GM21786 (cell line): Measurements from ENCODE around the gene PPP2R5A.
"Not testable (repeated sequence)": the region's sequence is repeated elsewhere in the genome, so short reads cannot be mapped to it uniquely, and the experiment has no call there.

Source experiments
- ATAC-seq: cut with Tn5 transposase; IDR thresholded peaks from one replicate; pipeline ENCODE4 v1.9.1; 2021; ENCODE audit not compliant: unreplicated experiment

PPP2R5A gene

DNA sequence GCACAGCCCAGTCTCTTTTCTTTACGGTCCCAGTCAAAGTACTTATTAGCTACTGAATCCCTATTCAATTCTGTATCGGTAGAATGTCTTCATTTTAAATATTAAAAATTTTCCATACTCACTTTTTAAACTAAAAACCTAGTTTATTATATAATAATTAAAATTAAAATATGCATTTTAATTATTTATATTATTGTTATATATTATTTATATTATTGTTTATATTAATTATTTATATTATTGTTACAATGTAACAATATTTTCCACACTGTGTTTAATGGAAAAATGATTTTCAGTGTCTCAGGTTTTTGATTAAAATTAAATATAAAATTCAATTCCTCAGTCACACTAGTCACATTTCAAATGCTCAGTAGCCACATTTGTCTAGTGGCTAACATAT is 18.2 kb upstream of the PPP2R5A start:
- no peak for ATAC-seq

DNA sequence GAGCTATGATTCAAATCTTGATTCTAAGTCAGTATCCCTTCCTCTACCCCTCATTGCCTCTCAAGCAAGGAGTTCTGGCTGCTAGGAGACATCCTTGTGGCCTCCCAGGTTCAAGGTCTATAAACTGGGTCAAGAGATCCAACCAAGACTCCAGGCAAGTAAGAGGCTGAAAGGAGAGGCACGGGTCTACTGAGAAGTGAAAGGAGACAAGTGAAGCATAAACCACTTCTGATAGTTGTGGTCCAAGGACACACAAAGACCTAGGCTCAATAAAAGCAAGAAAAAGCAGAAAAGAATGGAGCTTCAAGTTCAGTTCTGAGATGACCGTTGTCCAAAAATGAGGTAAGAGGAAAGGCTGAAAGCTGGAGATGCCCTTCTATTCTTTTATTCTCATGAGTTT is 17.8 kb upstream of the PPP2R5A start:
- ATAC-seq: no peak

DNA sequence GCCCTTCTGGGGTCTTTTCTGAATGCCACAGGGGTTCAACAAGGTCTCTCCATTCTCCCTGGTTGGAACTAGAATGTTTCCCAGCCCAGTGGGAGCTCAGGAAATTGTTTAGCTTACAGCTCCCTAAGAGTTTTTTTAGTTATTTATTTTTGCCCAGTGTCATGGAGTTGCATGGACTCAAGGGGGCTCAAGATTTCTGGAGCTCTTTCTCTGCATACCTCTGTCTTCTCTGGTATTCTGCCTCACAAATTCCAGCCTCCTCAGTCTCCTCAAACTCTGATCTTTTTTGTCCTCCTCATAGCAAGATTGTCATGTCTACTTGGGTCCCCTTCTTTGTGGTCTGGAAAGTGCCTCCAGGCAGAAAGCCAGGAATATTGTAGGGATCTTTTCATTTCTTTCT is 15.9 kb upstream of the PPP2R5A start:
- ATAC-seq: no peak

DNA sequence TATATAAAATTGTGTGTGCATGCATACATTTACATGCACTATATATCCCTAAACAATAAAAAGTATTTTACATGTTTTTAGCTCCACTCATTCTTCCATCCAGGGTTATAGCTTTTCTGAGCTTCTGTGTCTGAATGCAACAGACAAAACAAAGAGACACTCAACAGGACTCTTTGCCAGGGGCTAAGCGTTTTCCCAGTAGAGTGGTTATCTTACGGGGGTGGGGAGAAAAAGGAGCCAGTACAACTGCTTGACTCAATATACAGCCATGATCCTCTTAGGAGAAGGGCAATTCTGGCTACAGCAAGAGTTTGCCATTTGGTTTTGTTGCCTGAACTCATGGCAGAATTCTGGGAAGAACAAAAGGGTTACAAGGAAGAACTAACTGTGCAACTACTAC is 14.6 kb upstream of the PPP2R5A start:
- ATAC-seq: no peak

DNA sequence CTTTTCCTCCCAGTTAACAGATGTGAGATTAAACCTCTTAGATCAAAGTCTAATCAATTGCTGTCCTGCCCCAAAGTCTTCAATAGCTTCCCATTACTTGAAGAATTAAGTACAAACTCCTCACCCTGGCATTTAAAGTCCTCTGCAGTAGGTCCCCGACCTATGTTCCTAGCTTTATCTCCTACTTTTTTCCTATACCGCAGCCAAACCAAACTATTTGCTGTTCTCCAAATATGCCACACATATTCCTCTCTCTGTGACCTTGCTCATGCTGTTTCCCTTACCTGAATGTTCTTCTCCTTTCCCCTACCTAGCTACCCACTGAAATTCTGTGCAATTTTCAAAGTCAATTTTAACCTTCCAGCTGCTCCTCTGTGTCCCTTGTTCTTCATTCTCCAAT is 14.0 kb upstream of the PPP2R5A start:
- no peak for ATAC-seq

DNA sequence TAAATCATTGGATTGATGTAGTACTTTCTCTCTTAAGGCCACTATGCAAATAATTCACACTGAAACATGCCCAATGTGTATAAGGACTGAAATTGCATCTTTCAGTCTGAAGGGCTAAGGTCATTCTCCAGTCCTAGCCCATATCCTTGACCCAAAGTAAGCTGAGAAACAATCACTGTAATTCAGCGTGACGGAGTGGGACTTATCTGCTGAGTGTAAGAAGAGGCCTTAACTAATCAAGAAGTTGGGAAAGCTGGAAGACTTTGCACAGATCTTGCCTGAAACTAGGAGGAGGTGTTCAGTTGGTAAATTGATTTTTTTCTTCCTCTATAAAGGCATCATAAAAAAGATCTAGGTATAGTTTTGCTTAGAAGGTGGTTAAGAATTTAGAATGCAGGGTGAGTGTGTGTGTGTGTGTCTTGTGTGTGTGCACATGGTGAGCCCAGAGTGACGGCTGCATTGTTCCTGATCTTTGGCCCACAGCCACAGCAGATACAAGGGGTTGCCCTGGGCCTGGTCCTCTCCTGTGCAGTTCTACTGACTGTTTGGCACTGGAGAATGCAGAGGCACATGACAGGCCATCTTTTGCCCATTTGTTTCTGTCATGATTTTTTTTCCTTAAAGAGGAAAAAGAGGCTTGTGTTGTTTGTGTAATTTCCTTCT is 13.3 kb upstream of the PPP2R5A start:
- no peak for ATAC-seq

DNA sequence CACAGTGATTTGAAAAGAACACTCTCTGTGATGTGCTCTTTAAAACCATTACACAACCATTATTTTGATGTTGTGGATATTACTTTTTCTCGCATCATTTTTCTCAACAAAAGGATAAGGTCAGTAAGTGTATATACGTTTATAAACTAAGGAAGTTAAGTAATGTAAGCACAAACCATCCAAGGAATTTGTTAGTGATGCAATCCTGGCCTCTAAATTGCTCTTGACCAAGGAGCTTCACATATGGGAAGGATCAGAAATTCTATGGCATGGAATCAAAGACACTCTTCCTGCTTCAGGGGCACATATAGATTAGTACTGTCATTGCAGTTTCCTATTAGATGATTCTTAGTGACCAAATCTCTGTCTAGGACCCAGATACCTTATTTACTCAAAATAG is 3.6 kb upstream of the PPP2R5A start:
- ATAC-seq: no peak

DNA sequence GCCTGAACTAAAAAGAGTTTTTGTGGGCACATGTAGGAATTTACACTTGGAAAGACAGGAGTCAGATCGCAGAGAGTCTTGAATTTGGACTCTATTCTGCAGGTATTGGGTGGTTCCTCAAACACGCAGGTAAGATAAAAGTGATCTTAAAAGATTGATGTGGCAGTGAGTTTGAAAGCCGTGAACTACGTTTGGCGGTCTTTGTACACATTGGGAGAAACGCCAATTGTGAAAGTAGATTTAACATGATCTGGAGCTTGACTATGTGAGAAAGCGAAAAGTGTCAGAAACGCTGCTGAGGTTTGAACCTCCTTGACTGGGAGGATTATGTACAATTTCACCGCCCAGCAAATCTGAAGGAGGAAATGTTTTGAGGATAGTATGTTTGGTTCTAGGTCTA is 1.5 kb upstream of the PPP2R5A start:
- no peak for ATAC-seq

DNA sequence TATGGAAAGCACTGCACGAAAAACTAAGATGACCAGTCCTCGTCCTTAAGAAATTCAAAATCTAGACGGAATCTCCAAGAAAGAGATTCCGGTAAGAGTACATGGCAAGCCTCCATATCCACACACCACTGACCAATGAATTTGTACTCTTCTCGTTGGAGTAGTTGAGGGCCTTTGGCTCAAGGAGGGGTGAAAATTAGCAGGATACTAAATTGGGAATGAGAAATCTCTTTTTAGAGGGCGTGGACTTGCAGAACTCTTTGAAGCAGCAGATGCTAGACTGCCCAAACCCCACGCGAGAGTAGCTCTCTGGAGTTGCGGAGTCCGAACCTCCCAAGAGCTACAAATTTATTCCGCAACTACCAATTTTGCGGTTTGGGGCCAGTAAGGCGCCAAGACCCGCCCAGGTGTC is 872 bp upstream of the PPP2R5A start:
- ATAC-seq: no peak

DNA sequence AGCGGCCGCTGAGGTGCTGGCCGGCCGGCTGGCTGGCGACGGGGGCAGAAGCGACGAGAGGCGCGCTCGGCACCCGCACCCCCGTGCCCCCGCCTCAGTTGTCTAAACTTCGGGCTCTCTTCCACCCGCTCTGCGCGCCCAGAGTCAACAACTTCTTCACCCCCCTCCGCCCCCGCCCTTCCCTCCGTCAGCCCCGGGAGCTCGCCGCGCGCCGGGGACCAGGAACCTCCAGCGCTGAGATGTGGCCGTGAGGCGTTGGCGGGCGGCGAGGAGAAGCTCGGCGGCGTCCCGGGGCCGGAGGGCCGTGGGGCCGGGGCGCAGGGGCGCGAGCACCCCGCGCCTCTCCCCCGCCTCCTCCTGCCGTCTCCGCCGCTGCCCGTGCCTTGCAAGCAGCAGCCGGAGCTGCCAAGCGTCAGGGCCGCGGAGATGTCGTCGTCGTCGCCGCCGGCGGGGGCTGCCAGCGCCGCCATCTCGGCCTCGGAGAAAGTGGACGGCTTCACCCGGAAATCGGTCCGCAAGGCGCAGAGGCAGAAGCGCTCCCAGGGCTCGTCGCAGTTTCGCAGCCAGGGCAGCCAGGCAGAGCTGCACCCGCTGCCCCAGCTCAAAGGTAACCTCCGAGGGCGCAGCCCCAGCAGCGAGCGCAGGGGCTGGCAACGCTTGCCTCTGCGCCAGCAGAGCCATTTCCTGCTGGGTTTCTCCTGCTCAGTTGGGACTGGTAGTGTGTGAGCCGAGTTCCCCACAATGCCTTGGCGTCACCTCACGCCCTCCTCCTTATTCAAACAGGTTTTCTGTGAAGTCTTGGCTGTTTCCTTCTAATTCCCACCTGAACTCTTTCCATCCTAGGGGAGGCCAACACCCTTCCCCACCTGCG is 710 bp downstream of the PPP2R5A start:
- no peak for ATAC-seq

DNA sequence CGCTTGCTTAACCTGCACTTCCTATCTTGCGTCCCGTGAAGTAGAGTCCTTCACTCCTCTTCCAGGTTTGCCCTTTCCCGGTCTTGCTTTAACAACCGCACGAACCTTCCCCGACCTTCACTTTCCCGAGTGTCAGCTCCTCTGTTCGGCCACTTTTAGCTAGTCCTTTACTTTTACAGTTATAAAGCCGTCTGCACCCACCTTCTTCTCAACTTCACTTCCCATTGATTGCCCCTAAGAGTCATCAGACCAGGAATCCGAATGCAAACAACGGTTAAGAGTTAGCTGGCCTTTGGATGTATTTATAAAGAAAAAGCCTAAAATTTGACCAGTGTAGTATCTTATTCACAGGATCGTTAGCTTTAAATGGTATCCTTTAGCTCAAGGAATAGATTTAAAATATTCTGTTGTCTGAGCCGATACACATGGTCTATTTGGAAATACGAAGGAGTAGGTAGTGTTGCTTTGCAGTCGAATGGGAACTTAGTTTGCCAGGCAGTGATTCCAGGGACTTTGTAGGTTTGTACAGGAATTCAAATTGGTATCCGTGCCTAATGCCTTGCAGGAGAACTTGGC is 1.4 kb downstream of the PPP2R5A start:
- no peak for ATAC-seq

DNA sequence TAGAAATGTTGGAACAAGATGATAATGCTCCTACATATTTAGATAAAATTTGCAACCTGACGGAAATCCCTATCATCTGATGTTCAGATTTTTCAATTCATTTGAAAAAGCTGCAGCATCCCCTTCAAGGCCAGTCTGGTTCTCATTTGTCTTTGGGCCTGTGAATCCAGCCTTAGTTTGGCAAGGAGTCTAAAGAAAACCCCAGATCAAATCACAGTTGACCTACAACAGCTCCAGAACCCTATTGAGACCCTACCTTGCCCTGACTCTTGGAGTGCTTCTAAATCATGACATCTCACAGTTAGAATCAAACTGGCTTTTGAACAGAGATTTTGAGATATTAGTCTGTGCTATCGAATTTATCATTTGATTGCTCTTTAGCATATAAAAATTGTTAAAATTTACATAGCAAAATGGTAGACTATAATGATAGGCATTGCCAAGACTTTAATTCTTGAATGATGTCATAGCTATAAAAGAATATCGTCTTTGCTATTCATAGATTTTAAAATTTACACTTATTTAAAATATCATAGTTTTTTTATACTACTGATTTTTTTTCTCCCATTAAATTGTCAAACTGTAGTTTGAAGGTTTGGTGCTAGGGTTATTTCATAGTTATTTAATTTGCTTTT is 2.2 kb downstream of the PPP2R5A start:
- no peak for ATAC-seq

DNA sequence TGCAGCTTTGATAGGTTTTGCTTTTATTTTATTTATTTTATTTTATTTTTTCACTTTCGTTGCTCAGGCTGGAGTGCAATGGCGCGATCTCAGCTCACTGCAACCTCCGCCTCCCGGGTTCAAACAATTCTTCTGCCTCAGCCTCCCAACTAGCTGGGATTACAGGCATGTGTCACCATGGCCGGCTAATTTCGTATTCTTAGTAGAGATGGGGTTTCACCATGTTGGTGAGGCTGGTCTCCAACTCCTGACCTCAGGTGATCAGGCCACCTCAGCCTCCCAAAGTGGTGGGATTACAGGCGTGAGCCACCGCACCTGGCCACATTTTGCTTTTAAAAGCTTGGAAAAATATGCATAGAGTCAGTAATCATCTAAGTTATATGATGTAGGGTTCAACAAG is 2.8 kb downstream of the PPP2R5A start:
- not testable (repeated sequence) for ATAC-seq

DNA sequence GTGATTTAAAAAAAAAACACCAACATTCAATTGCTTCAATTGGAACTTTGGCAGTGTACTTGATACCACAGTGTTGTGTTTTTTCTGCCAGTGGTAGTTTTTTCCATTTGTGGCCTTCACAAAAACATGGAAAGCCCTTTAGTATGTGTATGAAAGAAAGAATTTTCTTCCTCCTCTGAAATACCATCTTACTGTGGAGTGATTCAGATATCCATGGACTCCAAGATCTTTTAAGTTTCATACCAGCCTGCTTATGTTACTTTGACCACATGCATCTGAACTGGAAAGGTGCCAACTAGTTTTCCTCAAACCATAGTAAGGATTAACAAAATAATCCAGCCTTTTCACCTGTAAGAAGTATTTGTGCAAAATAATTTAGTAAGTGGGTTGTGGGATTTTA is 3.4 kb downstream of the PPP2R5A start:
- no peak for ATAC-seq

DNA sequence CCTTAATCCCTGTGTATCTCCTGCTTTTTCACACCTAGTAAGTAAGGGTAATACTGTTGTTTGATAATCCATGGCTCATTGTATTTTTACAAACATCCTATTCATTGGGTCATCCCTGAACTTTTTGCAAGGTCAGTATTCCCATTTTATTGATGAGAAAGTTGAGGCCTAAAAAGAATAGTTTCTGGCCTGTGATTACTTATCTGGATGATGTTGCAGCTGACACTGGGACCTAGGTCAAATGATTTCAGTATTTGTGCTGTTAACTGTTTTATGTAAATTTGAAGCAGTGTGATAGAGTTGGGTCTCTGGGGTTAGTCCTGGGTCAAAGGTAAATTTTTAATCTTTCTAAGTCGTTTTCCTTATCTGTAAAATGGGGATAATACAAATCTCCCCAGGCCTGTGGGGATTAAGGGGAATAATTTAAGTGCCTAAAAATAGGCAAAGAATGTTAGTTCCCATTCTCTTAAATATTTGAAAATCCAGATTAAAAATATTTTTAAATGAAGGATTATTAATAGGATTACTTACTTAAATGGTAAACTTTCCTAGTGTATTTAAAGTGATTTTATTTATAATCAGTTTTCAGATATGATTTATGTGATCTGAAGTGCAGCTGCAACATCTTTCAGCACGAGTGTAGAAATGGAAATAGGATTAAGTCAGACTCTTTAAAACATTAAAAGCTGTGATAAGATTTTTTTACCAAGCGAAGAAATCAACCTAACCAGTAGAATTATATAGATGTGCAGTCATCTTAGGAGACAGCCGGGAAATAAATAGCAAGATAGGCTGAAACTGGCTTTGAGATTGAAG is 4.3 kb downstream of the PPP2R5A start:
- ATAC-seq: no peak

DNA sequence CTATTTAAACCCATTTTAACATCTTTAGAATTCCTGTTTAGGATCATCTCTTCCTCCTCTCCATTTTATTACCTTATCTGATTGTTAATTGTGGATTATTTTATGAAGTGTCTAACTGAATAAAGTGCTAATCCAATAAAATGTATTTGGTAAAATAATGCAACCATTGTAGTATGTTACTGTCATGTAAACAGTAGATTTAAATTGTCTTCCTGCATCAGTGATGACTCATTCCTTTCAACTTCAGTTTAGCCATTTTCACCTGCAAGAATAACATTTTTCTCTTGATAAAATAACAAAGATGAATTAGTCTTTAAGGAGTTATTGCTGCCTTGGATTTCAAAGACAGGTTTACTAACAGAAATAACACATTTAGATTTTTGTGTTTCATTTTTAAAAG is 5.4 kb downstream of the PPP2R5A start:
- no peak for ATAC-seq

DNA sequence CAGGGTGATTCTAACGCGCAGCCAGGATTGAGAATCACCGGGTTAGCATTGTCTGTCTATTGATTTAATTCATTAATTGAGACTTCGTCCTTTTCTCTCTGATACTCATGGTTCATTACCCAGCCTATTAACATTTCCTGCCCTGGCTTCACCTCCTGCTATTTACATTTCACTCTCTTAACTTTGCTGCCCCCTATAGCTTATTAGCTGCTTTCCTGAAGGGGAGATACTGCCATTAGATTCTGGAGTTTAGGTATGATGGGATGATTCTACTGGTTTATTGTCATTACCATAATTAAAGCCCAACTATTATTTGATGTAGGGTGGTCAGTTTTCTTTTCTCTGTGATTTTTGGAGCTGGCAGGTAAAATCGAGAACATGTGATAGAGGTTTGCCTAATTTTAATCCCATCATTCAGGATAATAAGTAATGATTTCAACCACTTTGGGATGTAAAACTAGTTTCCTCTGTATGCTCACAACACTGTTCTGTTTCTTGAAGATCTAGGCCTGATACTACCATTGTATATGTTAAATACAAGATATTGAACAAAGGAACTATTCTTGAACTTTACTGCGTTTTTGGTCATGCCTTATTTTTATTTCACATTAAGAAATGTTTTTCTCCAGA is 6.4 kb downstream of the PPP2R5A start:
- peak; percentile 74 for ATAC-seq

DNA sequence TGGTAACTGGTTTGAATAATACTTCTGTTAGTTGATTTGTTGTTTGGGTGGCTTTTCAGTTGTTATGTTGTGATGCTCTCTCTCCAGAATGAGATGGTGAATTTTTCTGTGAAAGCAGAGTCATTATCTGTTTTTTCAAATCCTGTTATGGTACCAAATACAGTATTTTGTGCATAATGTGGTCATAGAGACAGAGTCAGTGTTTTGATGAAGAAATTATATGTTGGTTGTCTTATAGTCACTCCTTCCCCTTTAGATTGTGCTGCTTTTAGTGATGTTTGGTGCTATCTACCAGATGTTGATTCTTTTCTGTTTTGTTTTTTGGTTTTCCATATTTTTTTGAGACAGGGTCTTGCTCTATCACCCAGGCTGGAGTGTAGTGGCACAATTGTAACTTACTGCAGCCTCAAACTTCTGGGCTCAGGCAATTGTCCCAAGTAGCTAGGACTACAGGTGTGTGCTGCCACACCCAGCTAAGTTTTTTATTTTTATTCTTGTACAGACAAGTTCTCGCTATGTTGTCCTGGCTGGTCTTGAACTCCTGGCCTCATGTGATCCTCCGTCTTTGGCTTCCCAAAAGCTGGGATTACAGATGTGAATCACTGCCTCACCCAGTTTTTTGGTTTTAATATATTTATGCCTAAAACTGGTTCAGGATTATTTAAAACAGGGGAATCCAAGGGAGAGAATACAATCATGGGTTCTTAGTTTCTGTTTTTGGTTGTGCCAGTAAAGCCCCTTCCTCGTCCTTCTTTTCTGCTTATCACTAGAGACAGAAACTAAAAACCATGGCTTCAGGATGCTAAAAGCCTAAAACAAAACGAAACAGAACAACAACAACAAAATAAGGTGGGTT is 7.3 kb downstream of the PPP2R5A start:
- no peak for ATAC-seq

DNA sequence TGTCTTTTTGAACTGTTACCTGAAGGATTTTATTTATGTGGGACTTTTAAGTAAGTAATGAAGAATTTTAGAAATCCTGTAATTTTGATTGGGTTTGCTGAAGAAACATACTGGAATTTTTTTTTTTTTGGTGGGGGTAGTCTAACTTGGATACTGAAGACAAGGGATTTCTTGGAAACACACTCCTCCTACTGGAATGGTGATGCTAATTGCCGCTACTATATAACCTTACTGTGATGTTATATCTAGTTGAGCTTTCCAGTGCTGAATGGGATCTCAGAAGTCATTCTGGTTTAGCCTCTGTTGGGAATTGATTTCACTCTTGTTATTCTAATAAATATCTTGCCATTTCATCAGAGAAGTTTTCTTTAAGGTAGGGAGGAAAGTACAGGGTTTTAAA is 8.4 kb downstream of the PPP2R5A start:
- ATAC-seq: no peak

DNA sequence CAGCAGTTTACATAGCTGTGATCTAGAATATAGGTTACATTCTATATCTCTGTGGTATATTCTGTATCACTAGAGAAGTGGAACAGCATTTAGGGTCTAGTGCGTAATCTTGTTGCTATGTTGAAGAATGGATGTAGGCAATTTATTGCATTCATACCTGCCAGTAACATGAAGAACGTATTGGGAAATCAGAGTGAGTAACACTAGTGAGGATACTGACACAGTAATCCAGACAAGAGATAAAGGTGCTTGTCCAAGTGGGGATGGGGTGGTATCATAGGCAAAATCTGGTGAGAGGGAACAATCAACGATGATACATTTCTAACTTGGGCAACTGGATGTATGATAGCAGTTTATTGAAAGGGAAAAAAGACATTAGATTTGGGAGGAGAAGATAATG is 9.8 kb downstream of the PPP2R5A start:
- no peak for ATAC-seq
